H4 (cell line): ENCODE data around the gene C2orf80. TPM values are rescaled to one million over a fixed set of nuclear protein-coding genes. Genes with fewer than 3 reads are reported as not detected.
"Not testable (repeated sequence)": the region's sequence is repeated elsewhere in the genome, so short reads cannot be mapped to it uniquely, and the experiment has no call there.

Experiments
- DNase-seq: peaks from one replicate; pipeline ENCODE4 v3.0.0-alpha.2; 2015; ENCODE audit warnings: low spot score
- total RNA-seq: library from RNA; depleted of rRNA; stranded (reverse); fragments of >200 nt; shearing (Covaris generic); gene quantifications from 2 replicates; pipeline ENCODE4 v1.2.3, GENCODE V29; 2014

C2orf80 gene
- total RNA-seq, 1 experiment from 2014 or later, result not detected

DNA sequence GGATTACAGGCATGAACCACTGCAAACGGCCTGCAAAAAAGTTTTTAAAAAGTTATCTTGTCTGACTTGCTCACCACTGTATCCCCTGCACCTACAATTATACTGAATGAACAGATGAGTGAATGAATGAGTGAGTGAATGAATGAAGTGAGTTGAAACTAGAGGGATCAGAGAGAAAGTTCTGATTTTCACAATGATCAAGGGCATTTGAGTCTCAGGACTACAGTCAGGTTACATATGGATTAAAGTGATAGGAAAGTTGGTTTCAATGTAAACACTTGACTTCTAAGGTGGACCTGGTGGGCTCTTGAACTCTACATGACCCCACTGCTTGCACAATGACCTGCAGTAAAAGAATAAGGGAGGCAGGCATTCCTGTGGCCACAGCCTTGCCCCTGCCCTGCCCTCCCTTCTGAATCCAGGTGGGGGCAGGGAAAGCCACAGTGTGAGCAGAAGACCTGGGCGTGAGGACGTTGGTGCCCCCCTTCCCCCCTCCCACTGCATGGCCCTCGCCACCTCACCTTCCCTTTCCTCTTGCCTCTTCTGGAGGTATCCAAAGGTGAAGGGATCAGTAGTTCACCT, 10.7 kb downstream of the C2orf80 start:
- peak; percentile 19 for DNase-seq

DNA sequence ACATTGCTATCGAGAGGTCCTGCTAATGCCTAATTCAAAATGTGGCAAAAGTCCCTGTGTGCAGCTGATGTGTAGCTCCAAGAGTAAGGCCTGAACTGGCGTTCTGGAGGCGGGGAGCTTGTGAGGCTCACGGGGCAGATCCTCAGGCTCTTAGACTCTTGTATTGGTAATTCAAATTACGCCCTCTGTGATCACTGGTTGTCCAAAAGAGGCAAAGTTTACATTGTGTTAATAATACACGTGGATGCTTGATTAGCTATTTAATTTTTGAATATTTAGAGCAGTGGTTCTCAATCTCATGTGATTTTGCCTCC, 14.0 kb downstream of the C2orf80 start:
- no peak for DNase-seq

DNA sequence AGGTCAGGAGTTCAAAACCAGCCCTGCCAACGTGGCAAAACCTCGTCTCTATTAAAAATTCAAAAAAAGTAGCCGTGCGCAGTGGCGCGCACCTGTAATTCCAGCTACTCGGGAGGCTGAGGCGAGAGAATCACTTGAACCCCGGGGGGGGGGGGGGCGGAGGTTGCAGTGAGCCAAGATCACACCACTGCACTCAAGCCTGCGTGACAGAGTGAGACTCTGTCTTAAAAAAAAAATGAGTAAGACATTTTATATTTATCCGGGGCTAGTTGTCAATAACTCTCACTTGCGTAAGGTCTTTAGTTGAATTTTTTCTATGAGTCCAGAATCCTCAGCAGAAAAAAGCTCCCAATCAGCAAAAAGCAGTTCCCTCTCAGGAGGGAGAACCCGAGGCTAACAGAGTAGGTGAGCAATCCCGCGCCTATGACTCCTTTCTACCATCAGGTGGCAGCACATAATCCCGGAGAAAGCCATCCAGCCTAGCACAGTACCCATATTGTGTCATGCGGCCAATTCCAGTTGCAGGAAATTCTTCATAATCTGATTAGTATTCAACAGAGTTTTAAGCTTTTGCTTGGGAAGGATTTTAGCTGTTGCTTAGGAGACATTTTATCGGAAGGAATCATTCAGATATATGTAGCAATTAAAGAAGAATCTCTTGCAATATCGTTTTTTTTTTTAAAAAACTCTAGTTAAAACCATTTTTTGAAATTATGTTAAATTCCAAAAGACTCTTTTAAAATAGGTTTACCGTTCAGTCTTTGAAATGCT, 14.6 kb downstream of the C2orf80 start:
- peak; percentile 74 for DNase-seq

DNA sequence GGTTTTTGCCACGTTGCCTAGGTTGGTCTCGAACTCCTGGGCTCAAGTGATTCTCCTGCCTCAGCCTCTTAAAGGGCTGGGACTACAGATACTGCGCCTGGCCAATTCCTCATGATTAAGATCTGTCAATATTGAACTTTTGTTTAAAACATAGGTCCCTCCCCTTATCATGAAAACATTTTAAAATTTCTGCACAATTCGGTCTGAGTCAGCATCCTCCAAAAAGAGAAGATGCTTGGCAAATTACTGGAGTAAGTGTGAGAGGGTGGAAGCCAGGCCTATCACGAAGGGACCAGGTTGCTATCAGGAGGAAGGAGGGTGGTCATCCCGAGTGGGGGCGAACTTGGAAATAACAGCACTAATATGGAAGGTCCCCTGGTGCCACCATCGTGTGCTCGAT, 15.7 kb downstream of the C2orf80 start:
- no peak for DNase-seq

DNA sequence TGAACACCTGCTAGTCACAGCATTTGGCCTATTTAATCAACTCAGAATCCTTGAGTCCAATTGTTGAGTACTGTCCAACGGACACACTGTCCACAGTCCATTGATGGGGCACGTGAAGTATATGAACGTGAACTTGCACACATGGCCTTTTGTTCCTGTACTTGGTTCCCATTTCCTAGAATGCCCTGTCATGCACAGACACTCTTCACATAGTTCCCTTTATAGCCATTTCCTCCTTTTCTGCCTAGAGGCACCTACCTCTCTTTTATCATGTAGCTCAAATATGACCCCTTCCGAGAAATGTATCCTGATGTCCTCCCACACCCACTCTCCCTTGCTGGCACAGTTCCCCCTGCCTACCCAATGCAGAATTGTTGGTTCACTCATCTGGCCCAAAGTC, 17.7 kb downstream of the C2orf80 start:
- no peak for DNase-seq

DNA sequence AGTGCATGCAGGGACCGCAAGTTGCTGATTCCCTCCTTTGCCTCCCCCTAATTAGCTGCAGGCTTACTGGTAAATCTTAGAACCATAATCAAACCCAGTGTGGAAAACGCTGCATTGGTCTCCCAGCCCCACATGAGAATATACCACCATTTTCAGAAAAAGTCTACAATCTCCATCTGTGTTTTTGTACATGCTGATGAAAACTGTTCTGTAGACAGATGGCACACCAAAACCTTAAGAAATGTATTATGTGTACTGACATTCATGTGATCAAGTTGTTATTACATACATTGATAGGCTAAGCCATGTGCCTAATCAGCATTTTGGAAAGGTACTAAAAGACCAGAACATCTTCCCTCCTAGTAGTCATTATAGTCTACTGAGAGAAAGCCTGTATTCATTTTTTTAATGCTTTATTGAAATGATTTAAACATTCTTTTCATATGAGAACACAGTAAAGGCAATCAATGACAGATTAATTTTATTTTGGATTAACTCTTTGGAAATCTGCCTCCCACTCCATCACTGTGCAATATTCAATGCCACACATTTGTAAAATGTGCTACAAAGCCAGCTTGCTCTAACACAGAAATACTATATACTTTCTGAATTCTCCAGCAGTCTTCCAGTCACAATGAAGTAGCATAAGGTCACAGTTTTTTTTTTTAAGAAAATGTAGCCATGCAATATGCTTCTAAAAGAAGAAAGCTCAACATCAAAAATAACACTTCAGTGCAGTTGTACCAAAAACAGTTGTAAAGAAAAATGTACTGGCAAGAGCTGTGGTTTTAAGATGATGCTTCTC, 24.7 kb downstream of the C2orf80 start:
- no peak for DNase-seq

DNA sequence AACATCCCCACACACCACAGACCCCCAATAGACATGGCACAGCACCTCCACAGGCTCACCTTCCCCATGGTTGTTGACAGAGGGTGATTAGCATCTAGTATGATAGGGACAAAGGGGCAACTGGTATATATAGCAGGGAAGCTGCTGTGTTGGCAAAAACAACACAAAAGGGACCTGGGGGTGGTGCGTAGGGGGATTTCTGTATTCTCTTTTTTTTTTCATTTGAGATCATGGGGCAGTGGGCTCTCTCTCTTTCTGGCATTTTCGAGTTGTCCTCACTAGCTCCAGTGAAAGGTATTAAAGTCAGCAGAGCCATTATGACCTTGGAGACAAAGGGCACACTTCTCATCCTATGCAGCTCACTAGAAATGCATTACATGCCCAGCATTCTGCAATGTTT, 26.3 kb downstream of the C2orf80 start, which contains the start of gene CRYGA:
CRYGA (minus strand) TSS at position 101 of the 400 bp plus-strand sequence; CDS start at position 68, 33 bp downstream.
- no peak for DNase-seq

DNA sequence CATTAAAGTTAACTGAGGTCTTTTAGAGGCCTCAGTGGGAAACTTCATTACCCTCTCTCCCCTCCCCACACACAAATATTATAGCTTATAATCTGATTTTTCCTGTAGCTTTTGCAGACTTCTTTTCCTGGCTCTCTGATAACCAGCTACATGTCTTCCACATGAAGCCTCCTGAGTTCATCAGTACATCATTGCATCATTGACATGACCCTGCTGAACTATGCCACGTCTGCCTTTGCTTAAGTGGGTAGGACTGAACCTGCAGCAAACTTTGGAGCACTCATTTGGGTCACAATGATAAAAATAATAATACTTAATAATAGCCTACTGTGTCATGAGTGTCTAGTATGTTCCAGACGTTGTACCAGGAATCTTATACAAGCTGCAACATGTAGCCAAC, 33.4 kb downstream of the C2orf80 start:
- DNase-seq, result no peak

DNA sequence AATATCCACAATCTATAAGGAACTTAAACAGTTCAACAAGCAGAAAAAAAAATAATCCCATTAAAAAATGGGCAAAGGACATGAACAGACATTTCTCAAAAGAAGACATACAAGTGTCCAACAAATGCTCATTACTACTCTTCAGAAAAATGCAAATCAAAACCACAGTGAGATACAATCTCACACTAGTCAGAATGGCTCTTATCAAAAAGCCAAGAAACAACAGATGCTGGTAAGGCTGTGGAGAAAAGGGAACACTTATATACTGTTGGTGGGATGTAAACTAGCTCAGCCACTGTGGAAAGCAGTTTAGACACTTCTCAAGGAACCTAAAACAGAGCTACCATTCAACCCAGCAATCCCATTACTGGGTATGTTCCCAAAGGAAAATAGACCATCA, 36.7 kb downstream of the C2orf80 start:
- no peak for DNase-seq

DNA sequence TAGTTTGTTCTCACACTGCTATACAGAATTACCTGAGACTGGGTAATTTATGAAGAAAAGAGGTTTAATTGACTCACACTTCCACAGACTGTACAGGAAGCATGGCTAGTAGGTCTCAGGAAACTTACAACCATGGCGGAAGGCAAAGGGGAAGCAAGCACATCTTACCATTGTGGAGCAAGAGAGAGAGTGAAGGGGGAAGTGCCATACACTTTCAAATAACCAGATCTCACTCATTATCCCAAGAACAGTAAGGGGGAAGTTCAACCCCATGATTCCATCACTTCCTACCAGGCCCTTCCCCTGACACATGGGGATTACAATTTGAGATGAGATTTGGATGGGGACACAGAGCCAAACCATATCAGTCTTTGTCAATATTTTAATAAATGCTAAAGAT, 38.9 kb downstream of the C2orf80 start:
- DNase-seq, result no peak

DNA sequence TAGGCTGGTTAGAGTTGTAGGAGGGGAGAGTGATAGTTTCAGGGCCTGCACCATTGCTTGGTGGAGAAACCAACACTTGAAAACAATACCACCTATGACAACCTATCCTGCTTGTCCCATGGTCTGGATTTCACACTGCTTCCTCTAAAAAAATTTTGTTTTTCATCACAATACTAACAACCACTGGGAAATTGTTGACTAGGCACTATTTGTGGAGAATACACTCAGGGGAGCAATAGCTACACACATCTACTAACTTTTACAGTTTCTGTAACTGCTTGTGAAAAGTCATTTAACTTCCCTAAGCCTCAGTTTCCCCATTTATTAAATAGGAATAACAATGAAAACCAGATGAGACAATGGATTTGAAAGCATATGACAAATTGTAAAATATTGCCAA, 39.7 kb downstream of the C2orf80 start:
- DNase-seq, result no peak

DNA sequence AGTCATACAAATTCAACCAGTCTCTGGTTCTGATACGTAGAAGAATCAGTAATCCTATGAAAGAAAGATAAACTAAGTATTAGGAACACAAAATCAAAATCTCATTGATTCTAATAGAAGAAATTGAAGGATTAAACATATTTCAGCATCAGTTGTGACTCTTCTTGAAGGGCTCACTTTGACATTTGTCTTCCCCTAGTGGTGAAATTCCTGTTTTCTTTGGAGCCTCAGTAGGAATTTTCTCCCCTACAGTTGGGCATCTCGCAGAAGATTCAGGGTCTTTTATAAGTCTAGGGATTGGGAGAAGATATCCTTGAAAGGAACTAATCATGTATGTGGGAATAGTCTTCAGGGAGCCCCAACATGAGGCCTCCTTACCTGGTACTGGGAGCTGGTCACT, 41.0 kb downstream of the C2orf80 start:
- no peak for DNase-seq

DNA sequence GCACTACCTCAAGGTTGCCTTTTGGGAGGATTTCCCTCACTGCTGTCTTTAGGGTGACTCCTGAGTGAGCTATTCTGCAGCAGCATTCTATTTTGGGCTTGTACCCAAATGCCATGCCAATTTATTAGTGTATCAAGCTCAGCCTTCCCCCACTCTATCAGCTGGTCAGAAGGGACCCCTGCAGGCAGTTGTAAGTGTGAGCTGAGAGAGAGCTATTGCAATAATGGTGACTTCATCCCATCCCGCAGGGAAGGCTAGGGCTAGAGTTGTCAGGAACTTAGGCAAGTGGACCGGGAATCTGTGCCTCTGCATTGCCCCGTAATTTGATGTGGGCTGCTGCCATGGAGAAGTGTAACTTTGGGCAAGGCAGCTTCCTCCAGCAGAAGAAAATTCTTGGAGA, 42.1 kb downstream of the C2orf80 start:
- no peak for DNase-seq

DNA sequence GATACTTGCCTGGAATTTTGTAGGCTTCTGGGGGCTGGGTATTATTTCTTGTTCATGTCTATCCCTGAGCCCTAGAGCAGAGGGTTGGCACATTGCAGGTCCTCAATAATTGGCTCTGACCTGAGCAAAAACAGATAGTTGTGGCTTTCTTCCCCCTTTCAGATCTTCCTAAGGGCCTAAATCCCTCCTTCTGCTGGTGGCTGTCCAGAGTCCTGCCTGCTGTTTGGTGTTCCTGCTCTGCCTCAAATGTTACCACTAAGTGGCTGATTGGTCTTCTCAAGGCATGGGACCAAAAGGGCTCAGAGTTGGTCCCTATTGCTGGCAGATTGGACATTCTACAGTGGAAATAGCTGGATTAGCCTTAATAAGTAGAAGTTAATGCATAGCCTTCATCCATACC, 42.8 kb downstream of the C2orf80 start:
- DNase-seq, result no peak

DNA sequence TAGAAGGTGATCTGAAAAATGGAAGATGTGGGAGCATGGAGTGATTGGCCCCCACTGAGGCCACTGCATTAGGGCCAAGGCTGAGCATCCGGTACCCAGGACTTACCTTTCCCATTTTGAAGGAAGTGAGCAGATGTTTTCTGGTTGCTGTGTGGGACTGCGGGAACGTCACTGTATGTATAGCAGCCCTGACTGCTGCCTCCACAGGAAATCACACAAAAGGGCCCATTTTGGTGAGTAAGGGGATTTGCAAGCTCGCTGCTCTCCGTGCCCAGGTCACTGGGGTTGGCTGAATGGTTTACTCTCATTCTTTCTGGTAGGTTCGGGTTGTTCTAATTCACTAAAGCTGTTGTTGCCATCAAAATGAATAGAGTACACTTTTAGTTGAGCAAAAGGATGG, 43.8 kb downstream of the C2orf80 start, which contains the start of gene CRYGB:
CRYGB (minus strand) TSS at position 153 of the 400 bp plus-strand sequence; CDS start at position 115, 38 bp downstream.
- DNase-seq, result no peak

DNA sequence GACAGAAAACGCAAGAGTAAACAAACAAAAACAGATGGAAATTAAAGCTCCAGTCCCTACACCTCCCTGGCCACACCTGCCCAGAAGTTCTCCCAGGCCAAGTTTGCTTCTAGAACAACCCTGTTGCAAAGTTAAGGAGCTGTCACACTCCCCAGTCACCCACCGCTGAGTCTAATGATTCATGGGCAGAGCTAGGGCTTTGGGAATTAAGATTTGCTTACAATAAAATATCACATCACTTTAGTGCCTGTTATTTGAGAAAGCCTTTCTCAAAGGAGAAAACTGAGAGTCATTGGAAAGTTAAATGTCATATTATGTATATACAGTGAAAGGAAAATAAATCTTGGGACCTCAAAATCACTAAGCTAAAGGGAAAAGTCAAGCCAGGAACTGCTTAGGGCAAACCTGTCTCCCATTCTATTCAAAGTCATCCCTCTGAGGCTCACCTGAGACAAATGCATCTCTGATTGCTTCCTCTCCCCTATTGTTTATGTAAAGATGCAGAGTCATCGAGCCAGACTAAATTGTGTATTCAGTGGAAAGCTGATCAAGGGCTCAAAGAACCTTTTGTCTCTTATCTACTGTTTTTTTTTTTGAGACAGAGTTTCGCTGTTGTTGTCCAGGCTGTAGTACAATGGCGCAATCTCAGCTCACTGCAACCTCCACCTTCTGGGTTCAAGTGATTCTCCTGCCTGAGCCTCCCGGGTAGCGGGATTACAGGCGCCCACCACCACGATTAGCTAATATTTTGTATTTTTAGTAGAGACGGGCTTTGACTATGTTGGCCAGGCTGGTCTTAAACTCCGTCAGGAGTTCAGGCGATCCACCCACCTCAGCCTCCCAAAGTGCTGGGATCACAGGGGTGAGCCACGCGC, 46.7 kb downstream of the C2orf80 start:
- DNase-seq, result peak; percentile 33

DNA sequence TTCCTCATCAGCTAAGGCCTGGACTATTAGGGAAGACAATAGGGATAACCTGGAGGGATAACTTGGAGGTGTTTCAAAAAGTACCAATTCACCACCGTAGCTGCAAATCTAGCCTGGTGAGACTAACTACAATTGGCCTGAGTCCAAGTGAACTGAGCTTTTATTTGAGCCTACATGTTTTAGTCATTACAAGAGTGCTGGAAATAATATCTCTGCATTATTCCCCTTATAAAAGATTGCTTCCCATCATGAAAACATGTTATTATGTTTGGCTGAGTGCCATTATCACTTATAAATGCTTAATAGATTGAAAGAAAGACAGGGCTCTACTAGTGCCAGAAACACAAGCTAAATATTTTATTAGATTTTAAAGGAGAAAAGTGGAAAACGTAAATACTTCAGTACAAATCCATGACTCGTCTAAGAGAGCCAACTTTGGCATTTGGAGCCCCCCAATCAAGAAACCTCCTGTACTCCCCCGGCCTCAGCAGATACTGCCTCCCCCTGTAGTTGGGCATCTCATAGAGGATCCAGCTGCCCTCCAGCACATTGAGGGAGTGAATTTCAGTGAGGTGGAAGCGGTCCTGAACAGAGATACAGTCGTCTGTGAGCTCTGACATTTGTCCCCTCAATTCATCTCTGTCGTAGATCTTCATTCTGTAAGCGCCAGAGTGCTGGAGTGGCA, 47.4 kb downstream of the C2orf80 start:
- DNase-seq, result no peak

DNA sequence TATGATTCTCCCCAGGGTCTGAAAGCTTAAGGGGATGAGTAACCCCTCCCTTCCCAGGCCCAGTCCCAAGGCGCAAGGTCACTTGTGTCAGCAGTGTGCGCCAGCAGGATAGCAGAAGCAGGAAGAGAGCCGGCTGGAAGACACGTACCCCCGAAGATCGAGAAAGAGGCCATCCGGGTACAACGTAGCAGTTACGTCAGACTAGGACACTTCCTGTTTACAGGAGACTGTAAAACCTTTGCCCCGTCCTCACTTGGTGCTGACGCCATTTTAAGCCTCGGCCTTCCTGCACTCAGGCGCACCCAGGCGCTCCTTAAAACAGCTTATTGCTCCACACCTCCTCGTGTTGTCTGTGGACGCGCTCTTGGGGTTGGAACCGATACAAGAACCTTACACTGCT, 50.4 kb downstream of the C2orf80 start:
- no peak for DNase-seq

DNA sequence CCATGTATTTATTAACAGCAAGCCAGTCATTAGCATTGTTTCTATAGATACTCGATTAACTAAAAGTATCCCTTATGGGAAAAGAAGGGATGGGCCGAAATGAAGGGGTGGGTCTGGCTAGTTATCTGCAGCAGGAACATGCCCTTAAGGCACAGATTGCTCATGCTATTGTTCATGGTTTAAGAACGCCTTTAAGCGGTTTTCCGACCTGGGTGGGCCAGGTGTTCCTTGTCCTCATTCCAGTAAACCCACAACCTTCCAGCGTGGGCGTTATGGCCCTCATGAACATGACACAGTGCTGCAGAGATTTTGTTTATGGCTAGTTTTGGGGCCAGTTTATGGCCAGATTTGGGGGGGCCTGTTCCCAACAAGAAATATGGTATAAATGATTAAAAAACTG, 51.5 kb downstream of the C2orf80 start:
- DNase-seq, result not testable (repeated sequence)

DNA sequence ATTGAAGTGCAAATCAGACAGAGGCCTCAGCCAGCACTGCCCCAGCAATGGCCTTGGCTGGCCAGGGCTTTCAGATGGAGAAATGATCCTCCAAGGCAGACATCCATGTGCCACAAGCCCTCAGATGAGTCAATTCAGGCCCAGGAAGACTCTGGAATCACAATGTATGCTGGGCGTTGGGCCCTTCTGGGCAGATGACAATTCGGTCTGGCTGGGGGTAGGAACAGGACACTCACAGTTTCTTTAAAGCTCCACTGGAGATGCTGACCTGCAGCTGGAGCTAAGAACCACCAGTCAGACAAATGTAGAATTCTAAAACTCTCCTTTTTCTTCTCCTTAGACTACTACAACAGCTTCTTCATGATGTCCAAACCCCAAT, 53.1 kb downstream of the C2orf80 start:
- no peak for DNase-seq
